Head of caudate nucleus (tissue), 42 donors: ENCODE results near the gene CCDC61.
A peak's percentile ranks its signal among the peaks of the same experiment; 100 is the strongest.

Source experiments
- DNase-seq, 42 donors: peaks; one replicate each; pipeline versions ENCODE4 v3.0.0 to v3.0.0-alpha.2; 2020 to 2021; ENCODE audit warnings: mixed read lengths in 7 of 42
- intact Hi-C: fragments of 100-400 bp; cut with DNase I; formaldehyde crosslinking; loops from one replicate; pipeline ENCODE4 v1.15.0; 2022

The CCDC61 gene, protein sequence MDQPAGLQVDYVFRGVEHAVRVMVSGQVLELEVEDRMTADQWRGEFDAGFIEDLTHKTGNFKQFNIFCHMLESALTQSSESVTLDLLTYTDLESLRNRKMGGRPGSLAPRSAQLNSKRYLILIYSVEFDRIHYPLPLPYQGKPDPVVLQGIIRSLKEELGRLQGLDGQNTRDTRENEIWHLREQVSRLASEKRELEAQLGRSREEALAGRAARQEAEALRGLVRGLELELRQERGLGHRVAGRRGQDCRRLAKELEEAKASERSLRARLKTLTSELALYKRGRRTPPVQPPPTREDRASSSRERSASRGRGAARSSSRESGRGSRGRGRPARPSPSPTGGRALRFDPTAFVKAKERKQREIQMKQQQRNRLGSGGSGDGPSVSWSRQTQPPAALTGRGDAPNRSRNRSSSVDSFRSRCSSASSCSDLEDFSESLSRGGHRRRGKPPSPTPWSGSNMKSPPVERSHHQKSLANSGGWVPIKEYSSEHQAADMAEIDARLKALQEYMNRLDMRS

GRCh38 chr19:45994998-45995714, at the start of gene CCDC61:
TSS of gene CCDC61 (plus strand) at chr19:45995467. CDS start at chr19:46003019, 7,552 bp downstream.
- DNase-seq = peak; percentile 93 to 99 (median 97)
- intact Hi-C loops = no loop called here

DNA sequence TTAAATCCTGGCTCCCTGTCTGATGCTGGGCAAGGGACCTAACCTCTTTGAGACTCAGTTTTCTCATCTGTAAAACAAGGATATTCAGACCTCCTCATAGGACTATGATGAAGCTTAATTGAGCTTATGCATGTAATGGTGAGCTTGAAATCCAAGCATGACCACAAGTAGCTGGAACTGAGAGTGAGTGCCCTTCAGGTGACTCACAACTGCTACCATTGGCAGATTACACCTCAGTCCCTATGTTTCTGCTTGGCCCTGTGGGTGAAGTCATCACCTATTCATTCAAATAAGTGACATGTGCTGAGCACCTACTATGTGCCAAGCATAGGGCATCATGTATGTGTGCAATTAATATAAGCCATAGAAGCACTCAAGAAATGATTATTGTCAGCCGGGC, 47.3 kb upstream of the CCDC61 start:
- no peak for DNase-seq
- intact Hi-C loops = no loop called here

DNA sequence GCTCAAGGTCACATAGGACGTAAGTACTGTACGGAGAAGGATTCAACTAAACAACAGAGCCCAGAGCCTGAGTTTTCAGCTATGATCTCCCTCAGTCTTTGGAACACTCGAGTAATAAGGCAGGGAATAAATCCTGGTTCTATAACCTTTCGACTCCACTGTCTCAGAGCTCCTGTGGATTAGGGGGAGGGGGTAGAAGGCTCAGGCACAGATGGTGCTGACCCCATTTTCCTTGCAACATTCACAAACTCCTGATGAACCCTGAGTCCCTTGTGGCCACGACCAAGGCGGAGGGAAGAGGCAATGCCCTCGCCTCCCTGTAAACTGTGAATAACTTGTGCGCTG, 43.0 kb upstream of the CCDC61 start:
- DNase-seq = no peak
- intact Hi-C loops = no loop called here

GRCh38 chr19:45952686-45953505, 42.4 kb upstream of the CCDC61 start:
- intact Hi-C loops = no loop called here
- peak in 33 of 42 donors; percentile 36 to 76 (median 62) for DNase-seq

DNA sequence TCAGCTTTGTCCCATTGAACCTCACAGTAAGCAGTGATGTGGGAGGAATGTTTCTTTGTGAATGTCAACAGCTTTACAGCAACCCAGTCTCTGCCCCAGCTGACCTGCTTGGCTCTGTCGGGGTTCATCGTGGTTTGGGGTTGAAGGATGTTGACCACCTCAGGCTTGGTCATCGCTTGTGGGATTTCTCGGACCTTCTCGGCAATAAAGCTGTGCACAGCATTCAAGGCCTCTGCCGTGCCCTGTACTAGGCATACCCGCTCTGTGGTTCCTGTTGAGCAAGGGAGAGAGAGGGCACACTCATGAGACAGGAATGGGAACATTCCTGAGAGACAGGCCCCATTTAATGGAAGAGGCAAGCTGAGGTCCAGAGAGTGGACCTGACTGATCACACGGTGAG, 41.6 kb upstream of the CCDC61 start:
- no peak for DNase-seq

GRCh38 chr19:45954156-45954555, 41.1 kb upstream of the CCDC61 start:
- peak in 20 of 42 donors; percentile 18 to 68 (median 46) for DNase-seq
- intact Hi-C loops = no loop called here

More for the DNA sequence above, 41.6 kb upstream of the CCDC61 start:
- intact Hi-C loops = no loop called here

DNA sequence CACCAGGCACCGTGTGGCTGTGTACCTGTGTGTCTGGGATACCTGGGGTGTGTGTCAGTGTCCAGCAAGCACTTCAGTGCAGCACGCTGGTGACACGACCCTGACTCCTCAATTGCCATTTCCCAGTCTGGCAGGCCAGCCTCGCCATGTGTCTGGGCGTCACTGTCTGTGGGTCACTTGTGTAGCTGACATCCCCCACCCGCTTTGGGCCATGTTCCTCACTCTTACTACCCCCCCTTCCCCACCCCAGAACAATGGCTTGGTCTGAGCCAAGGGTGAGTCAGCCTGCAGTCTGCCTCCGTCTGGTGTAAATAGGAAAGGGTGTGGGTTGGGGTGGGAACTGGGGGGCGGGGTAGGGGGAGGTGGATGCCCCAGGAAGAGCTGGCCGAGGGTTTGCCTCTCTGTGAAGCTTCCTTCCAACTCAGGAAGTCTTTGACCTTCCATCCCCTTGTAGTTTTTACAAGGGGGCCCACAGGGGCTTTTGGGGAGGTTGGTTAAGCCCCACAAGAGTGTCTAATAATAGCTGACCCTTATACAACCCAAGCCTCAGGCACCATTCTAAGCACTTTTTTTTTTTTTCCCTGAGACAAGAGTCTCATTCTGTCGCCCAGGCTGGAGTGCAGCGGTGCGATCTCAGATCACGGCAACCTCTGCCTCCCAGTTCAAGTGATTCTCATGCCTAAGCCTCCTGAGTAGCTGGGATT, 39.2 kb upstream of the CCDC61 start:
- peak; percentile 68 to 96 (median 87) for DNase-seq

DNA sequence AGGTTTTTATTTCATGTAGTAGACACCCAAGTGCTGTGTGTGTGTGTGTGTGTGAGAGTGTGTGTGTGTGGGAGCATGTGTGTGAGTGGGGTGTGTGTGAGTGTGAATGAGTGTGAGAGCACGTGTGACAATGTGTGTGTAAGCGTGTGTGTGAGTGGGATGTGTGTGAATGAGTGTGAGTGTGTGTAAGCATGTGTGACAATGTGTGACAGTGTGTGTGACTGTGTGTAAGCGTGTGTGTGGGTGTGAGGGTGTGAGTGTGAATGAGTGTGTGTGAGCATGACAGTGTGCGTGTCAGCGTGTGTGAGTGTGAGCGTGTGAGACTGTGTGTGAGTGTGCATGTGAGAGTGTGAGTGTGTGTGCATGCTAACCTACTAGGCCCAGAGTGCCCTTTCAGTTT, 36.9 kb upstream of the CCDC61 start:
- intact Hi-C loops = loop anchor here (5.0 kb wide), 1 partner anchor 49 kb away; no protein-coding TSS in a partner anchor
- no peak for DNase-seq

More for the DNA sequence above, 39.2 kb upstream of the CCDC61 start:
- intact Hi-C loops = loop anchor here (5.0 kb wide), 1 partner anchor 51 kb away; no protein-coding TSS in a partner anchor

- intact Hi-C loops = loop anchor here (5.0 kb wide), 1 partner anchor 48 kb away; no protein-coding TSS in a partner anchor
- no peak for DNase-seq
Measured at GRCh38 chr19:45958769-45959516, 36.3 kb upstream of the CCDC61 start.

- intact Hi-C loops = loop anchor here (5.0 kb wide), 1 partner anchor 48 kb away; no protein-coding TSS in a partner anchor
- peak in 5 of 42 donors; percentile 23 to 52 (median 30) for DNase-seq
Measured at GRCh38 chr19:45959517-45960025, 35.7 kb upstream of the CCDC61 start.

DNA sequence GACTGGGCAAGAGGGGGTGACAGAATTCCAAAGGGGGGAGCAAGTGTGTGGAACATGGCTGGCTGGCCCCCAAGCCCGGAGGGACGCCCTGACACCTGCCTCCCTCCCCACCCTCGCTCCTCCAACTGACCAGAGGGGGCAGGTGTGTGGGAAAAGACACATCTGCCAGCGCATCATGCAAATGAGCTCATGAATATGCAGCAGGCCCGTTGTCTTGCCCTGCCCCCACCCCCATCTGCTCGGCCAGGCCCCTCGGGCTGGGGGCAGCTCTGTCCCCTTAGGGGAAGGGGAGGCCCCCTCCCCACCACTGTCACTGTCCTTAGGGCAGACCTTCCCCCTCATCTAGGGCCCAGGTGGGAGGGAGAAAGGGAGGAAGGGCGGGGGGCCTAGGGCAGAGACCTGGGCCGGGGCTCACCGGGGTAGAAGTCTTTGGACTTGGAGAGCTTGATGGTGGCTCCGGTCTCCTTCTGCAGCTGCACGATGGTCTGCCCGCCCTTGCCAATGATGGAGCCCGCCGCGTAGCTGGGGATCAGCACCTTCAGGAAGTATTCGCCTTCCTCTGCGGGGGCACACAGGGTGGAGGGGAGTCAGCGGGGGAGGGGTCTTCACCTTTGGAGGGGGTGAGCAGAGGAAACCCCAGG, 34.6 kb upstream of the CCDC61 start:
- intact Hi-C loops = no loop called here
- DNase-seq = peak in 6 of 42 donors; percentile 20 to 59 (median 36)

- no peak for DNase-seq
- intact Hi-C loops = no loop called here
Measured at GRCh38 chr19:45962021-45962420, 33.2 kb upstream of the CCDC61 start.

- peak in 13 of 42 donors; percentile 7 to 73 (median 43) for DNase-seq
- intact Hi-C loops = no loop called here
Measured at GRCh38 chr19:45967246-45967645, 28.0 kb upstream of the CCDC61 start.

GRCh38 chr19:45968626-45969025, 26.6 kb upstream of the CCDC61 start:
- no peak for DNase-seq
- intact Hi-C loops = no loop called here

- DNase-seq = no peak
- intact Hi-C loops = no loop called here
Measured at GRCh38 chr19:45969676-45970075, 25.6 kb upstream of the CCDC61 start.

DNA sequence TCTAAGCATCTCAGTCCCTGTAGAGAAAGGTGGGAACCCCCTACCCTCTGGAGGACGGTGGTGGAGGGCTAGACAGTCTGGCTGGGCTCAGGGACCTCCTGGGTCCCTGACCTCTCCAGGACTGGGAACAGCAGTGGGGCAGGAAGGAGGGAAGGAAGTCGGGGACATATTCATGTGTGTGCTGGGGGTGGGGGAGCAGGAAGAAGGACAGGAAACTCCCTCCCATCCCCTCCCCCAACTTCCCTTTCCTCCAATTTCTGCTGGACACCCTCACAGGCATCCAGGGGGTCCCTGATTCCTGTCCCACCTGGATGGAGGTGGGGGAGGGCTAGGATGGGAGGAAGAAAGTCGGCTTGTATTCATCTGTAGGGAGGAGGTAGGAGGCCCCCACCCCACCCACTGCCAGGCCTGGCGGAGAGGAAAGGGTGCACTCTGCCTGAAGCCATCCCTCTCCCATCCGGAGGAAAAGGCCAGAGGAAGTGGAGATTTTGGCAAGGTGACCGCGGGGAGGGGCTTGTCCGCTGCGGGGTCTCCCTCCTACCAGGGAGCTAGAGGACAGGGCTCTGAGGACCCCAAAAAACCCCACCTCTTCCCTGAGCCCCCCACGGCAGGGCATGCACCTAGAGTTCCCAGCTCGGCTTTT, 23.9 kb upstream of the CCDC61 start:
- no peak for DNase-seq
- intact Hi-C loops = no loop called here
